Kasumi-1 (cell line): ENCODE data around the gene ZNF91.
"Not testable (repeated sequence)": the region's sequence is repeated elsewhere in the genome, so short reads cannot be mapped to it uniquely, and the experiment has no call there.

Source experiments
- DNase-seq, 2 experiments: peaks; one replicate each; lab custom pipeline; 2025; lab: John Stamatoyannopoulos, UW

The ZNF91 gene

DNA sequence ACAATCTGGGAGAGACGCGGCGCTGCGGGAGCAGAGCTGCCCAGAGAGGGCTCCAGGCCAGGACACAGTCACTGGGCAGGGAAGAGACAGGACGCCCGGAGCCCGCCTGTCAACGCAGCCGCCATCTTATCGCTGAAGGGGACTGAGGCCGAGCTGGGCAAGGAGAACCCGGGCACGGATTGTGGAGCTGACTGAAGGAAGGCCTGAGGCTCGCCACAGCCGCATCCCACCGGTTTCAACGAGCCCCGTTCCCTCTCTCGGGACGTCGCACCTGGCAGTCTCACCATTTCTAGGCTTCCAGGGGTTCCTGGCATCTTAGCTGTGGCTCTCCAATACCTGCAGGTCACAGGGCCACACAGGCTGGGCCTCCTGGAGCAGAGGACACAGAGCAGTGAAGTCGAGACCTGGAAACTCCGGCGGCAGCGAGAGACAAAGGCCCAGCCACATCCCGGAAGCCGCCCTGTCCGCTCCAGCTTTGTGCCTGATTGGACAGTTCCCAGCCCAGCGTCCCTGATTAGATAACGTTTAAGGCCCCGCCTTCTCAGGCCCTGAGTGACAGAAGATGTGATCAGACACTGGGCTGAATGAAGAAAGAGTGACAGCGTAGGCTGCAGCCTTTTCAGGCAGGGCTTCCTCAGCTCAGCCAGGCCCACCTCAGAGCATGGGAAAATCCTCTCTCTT, at the start of gene ZNF91:
Gene ZNF91 (minus strand): TSS at position 431 of the 681 bp plus-strand sequence. CDS start 117 bp downstream, at position 314.
- peak; percentile 95 to 97 for DNase-seq

DNA sequence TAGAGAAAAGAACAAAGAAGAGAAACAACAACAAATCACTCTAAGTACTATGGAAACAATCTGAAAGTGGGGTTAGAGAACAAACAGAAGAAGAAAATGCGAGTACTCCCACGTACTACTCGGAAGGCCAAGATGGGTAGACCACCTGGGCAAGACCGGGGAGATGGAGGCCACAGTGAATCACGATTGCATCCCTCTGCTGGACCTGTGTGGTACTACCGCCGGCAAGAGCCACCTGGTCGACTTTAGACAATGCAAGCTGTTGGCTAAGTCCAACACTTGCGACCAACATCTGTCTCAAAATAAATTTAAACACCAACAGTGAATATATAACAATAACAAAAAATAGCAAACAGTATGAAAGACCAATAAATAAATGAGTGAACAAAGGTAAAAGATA, 45.5 kb upstream of the ZNF91 start:
- DNase-seq: no peak

DNA sequence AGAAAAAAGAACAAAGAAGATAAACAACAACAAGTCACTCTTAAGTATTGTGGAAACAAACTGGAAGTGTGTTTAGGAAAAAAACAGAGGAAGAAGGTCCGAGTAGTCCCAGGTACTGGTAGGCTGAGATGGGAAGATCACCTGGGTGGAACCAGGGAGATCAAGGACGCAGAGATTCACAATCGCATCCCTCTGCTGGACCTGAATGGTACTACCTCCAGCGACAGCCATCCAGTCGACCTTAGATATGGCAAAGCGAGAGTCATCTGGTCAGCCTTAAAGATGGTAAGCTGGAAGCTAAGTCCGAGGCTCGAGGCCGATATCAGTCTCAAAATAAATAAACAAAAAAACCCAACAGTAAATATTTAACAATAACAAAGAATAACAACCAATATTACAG, 44.9 kb upstream of the ZNF91 start:
- no peak for DNase-seq

DNA sequence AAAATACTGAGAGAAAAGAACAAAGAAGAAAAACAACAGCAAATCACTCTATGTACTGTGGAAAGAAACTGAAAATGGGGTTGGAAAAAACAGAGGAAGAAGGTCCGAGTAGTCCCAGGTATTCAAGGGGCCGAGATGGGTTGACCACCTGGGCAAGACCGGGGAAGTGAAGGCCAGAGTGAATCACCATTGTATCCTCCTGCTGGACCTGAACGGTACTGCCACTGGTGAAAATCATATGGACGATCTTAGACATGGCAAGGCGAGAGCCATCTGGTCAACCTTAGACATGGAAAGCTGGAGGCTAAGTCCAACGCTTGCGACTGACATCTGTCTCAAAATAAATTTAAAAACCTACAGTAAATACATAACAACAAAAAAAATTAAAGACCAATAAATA, 44.4 kb upstream of the ZNF91 start:
- no peak for DNase-seq

DNA sequence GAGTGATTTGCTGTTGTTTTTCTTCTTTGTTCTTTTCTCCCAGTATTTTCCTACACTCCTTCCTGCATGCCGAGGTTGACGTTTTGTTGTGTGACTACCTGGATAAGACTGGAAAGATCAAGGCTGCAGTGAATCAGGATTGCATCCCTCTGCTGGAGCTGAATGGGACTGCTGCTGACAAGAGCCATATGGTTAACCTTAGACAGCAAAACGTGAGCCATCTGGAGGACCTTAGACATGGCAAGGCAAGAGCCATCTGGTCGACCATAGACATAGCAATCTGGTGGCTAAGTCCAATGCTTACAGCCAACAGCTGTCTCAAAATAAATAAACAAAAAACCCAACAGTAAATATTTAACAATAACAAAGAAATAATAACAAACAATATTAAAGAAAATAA, 42.6 kb upstream of the ZNF91 start:
- no peak for DNase-seq

DNA sequence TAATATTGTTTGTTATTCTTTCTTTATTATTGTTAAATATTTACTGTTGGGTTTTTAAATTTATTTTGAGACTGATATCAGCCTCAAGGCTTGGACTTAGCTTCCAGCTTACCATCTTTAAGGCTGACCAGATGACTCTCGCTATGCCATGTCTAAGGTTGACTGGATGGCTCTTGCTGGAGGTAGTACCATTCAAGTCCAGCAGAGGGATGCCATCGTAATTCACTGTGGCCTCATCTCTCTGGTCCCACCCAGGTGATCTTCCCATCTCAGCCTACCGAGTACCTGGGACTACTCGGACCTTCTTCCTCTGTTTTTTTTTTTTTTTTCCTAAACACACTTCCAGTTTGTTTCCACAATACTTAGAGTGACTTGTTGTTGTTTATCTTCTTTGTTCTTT, 41.7 kb upstream of the ZNF91 start:
- DNase-seq: no peak

DNA sequence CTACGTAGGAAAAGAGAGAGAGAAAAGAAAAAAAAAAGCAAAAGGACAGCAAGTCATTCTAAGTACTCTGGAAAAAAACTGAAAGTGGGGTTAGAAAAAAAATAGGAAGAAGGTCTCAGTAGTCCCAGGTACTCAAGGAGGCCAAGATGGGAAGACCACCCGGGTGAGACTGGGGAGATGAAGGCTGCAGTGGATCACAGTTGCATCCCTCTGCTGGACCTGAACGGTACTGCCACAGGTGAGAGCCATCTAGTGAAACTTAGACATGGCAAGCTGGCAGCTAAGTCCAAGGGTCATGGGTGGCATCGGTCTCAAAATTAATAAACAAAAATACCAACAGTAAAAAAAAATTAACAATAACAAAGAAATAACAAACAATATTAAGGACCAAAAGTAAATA, 41.0 kb upstream of the ZNF91 start:
- DNase-seq: no peak

DNA sequence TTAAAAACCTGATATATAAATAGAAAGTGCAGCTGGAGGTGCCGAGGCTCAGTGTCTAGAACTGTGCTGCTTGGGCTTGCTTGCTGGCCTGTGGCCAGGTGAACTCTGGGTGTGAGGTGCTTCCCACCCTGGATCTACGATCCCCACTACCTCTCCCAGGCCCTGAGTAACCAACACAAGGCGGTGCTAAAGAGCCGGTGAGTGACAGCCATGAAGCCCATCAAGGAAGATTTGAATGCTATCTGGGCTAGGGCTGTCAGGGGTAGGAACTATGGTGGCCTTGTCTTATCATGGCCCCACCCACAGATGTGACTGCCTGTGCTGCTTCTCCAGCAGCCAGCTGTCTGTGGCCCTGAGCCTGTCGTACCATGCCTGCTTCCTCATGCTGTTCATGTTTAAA, 25.6 kb upstream of the ZNF91 start:
- no peak for DNase-seq

DNA sequence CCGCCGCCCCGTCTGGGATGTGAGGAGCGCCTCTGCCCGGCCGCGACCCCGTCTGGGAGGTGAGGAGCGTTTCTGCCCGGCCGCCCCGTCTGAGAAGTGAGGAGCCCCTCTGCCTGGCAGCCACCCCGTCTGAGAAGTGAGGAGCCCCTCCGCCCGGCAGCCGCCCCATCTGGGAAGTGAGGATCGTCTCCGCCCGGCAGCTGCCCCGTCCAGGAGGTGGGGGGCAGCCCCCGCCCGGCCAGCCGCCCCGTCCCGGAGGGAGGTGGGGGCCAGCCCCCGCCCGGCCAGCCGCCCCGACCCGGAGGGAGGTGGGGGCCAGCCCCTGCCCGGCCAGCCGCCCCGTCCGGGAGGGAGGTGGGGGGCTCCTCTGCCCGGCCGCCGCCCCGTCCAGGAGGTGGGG, 24.0 kb upstream of the ZNF91 start:
- not testable (repeated sequence) for DNase-seq

DNA sequence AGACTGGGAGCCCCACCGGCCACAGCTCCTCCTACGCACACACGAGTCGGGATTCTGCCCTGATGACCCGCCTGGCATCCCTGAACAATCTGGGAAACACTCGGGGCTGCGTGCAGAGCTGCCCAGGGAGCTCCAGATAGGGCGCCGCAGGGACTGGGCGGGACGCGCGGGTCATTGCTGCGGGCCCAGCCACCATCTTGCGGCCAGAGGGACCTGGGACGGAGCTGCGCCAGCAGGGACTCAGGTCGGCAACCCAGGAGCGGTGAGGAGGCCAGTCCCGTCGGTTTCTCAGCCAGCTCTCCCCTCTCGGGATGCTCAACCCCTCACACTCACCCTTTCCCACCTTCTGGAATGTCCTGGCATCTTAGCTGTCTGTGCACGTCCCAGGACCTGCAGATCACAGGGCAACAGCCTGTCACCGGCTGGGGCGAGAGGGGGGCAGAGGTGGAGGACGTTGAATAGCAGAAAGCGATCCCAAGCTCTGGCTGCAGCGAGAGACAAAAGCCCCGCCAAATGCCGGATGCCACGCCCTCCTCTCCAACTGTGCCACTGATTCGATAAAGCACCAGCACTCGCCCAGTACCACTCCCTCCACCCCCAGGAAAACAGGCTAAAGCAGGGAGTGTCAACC, 20.4 kb upstream of the ZNF91 start:
- peak in 1 of 2 experiments; percentile 5 for DNase-seq

DNA sequence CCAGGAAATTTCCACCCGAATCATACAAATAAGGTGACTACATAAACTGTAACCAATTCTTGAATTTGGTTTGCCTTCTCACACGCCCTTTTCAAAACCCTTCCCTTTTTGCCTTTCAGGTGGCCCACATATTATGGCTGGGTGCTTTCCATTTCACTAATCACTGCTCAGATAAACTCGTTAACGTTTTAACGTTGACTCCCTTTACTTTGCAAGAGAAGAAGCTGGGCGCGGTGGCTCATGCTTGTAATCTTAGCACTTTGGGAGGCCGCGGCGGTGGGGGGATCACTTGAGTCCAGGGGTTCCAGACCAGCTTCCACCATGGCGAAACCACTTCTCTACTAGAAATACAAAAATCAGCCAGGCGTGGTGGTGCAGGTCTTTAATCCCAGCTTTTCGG, 19.8 kb upstream of the ZNF91 start:
- DNase-seq: no peak

DNA sequence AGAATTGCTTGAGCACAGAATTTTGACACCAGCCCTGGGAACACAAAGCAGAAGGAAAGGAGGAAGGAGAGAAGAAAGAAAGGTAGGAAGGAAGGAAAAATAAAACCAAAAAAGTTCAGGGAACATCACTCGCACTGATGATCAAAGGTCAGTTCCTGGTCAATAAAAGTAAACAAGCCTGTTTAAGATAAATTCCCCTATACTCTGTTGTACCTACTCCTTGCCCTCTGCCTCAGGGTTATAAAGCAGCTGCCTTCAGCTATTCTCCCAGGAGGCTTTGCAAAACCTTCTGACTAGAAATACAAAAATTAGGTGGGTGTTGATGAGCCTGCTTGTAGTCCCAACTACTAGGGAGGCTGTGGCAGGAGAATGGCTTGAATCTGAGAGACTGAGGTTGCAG, 14.9 kb upstream of the ZNF91 start:
- no peak for DNase-seq

DNA sequence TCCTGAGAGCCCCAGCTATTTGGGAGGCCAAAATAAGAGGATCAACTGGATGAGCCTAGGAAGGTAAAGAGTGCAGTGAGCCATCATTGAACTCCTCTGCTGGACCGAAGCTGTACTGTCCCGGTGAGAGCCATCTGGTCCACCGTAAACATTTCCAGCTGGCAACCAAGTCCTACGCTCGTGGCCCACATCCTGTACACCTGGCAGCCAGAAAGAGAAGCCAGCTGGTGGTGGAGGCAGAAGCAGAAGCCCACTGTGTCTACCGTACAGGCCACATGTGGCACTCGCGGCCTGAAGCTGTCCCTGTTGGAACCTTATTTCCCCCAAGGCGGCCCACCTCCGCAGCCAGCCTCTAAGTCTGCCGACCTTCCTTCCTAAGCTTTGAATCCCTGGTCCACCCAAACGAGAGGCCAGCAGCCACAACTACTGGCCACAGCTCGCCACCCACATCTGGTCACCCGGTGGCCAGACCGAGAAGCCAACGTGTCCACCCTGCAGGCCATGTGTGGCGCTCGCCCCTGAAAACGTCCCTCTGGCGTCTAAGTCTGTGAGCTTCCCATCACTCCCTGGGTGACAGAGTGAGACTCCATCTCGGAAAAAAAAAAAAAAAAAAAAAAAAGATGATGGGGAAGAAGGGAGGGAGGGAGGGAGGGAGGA, 14.2 kb upstream of the ZNF91 start:
- no peak for DNase-seq

DNA sequence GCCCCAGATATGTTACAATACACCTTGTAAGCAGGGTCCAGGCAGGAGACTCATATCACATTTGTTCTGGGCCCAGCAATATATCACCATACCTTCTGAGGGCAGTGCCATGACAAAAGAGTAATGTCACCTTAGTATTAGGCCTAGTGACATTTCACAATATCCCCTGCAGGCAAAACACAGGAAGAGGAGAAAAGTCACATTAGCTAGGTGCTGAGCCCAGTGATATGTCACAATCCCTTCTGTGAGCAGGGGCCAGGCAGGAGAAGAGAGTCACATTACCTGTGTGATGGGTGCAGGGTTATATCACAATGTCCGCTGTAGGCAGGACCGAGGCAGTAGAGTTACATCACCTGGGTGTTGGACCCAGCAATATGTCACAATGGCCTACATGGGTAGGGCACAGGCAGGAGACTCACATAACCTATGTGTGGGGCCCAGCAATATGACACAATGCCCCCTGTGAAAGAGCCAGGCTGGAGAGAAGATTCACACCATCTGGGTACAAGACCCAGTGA, 12.4 kb upstream of the ZNF91 start:
- no peak for DNase-seq

DNA sequence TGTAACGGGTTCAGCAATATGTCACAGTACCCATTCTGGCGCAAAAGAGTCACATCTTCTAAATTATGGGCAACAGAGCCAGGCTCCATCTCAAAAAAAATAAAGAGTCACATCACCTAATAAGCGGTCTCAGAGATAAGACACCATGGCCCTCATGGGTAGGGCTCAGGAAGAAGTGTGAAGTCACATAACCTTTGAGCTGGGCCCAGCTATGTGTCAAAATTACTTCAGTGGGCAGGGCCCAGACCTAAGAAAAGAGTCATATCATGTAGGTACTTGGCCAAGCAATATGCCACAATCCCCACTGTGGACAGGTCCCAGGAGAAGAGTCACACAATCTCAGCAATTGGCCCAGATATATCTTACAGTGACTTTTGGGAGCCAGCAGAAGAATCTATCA, 11.4 kb upstream of the ZNF91 start:
- no peak for DNase-seq

DNA sequence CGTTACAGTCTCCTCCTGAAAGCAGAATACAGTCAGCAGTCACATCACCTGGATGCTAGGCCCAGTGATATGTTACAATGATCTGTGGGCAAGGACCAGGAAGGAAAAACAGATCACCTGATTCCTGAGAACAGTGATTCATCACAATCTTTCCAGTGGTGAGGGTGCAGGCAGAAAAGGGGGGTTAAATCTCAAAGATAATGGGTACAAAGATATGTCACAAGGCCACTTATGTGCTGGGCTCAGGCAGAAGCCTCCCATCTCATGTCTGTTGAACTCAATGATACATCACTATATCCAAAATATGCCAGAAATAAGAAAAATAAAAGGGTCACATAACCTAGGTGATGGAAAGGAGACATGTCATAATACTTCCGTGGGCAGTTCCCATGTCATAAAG, 10.8 kb upstream of the ZNF91 start:
- DNase-seq: no peak

DNA sequence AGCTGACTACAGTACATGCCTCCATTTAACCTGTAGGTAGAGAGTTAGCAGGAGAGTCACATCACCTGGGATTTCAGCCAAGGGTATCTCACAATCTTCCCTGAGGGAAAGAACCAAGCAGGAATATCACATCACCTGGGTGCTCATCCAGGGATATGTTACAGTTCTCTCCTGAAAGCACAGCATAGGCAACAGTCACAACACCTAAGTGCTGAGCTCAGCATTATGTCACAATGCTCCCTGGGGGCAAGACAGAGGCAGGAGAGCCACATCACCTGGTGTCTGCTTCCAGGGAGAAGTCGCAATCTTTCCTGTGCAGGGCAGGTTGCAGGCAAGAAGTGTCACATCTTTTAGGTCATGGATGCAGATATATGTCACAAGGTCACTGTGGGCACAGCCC, 9.4 kb upstream of the ZNF91 start:
- DNase-seq: no peak

DNA sequence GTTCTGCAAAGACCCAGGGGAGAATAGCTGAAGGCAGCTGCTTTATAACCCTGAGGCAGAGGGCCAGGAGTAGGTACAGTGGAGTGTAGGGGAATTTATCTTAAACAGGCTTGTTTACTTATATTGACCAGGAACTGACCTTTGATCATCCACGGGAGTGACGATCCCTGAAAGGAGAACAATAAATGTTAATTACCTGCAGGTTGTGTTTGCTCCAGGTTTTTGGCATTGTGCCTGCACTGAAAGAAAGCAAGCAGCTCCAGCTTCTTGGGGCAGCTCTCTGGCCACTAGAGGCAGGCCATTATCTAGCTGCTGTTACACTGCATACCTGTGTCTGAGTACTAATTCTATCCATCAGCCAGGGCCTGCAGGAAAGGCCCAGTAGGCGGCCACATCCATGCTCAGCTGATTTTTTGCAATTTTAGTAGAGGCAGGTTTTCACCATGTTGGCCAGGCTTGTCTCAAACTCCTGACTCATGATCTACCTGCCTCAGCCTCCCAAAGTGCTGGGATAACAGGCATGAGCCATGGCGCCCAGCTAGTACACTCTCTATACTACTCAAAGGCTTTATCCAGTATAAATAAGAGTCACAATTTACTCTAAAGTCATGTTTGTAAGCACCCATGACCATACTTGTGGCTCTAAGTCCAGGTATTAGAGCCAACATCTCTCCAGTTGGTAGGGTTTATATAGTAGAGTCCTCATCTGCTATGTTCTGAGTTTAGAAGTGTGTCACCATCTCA, 8.5 kb upstream of the ZNF91 start:
- no peak for DNase-seq

DNA sequence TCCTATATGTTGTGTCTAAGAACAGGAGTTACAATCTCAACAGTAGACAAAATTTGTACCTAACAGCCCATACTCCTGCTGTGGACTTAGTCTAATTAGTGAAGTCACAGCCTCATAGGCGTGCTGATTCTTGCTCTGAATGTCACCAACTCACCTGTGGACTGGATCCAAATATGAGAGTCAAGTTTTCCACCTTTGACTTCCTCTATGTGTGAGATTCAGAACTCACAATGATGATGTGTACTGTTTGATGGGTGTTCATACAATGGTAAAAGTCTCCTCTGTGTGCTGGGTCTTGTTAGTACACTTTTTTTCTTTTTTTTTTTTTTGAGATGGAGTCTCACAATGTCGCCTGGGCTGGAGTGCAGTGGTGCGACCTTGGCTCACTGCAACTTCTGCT, 7.8 kb upstream of the ZNF91 start:
- no peak for DNase-seq

DNA sequence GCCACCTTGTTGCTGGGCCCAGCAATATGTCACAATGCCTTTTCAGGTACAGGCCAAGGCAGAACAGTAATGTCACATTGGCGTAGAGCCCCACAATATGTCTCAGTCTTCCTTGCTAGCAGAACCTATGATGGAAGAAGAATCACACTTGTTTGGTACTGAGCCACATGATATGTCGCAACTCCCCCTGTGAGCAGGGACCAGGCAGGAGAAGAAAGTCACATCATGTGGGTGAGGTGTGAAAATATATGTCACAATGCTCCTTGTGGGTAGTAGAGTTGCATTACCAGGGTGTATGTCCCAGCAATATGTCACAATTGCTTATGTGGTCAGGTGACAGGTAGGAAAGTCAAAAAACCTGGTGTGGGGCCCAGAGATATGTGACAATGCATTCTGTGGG, 7.1 kb upstream of the ZNF91 start:
- DNase-seq: no peak

DNA sequence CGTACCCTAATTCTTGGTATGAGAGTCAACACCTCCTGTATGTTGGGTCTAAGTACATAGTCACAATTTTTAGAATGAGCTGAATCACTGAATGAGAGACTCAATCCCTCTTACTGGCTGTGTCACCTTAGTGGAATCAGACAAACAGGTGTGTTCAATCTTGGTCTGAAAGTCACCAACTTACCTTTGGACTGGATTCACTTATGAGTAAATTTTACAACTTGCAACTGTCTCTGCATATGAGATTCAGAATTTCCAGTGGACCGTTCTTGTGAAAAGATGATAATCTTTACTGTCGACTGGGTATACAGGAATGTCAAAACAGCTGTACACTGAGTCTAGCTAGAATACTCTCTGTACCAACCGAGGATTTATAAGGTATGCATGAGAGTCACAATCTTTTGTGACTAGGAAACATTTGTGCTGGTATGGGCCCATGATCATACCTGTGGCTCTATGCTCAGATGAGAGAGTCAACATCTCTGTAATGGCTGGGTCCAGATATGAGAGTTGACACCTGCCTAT, 5.9 kb upstream of the ZNF91 start:
- no peak for DNase-seq

DNA sequence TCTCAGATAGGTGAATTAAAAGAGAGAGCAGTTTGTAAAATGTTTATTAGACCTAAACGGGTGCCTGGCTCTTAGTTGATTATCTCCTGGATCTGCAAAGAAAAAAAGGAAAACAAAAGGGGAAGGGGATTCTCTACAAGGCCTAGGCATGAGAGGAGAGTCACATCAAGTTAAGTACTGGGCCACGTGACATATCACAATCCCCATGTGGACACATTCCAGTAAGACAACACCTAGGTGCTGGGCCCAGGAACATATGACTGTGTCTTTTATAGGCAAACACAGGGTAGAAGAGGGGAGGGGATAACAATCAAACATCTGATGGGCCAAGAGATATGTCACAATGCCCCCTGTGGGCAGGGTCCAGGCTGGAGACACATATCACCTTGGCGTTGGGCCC, 4.2 kb upstream of the ZNF91 start:
- no peak for DNase-seq
